Measurements from ENCODE around the gene MR1.

GRCh38 chr1:181061487-181061886 is 27.7 kb downstream of the MR1 start:
- TF ChIP-seq POLR2A (IDR thresholded peaks at IDR 0.05; ENCODE audit: low read depth, low read length) (no peak), TAF1 (IDR thresholded peaks at IDR 0.05; ENCODE audit: low read depth, low read length) (no peak), POLR2AphosphoS5 (IDR thresholded peaks at IDR 0.05; ENCODE audit: low read depth, low read length) (no peak), SPI1 (IDR thresholded peaks at IDR 0.05; ENCODE audit: low read depth, low read length) (no peak)

All from GM12891 (cell line).